NCI-H2107 treated with DMSO at 0.1 percent for 48 hours (cell line): Measurements from ENCODE around the gene SCP2.
"Not testable (repeated sequence)": the region's sequence is repeated elsewhere in the genome, so short reads cannot be mapped to it uniquely, and the experiment has no call there.

Experiments
- DNase-seq: peaks from one replicate; lab custom pipeline; 2025; ENCODE audit not compliant: unreplicated experiment; lab: John Stamatoyannopoulos, UW

SCP2 gene

GRCh38 chr1:52916241-52916975 is 10.7 kb upstream of the SCP2 start:
- no peak for DNase-seq

GRCh38 chr1:52917156-52917555 is 9.9 kb upstream of the SCP2 start:
- DNase-seq, result no peak

- no peak for DNase-seq
These were observed 9.5 kb upstream of the SCP2 start for GRCh38 chr1:52917581-52917980.

GRCh38 chr1:52918201-52918600 is 8.9 kb upstream of the SCP2 start:
- DNase-seq, result no peak

- DNase-seq, result no peak
These were observed 7.9 kb upstream of the SCP2 start for GRCh38 chr1:52919051-52919722.

GRCh38 chr1:52919723-52920483 is 7.2 kb upstream of the SCP2 start:
- DNase-seq, result no peak

GRCh38 chr1:52920791-52921291 is 6.2 kb upstream of the SCP2 start:
- no peak for DNase-seq

GRCh38 chr1:52925571-52926005 is 1.5 kb upstream of the SCP2 start:
- DNase-seq, result no peak

GRCh38 chr1:52926864-52927211 is 238 bp upstream of the SCP2 start:
- DNase-seq, result no peak

GRCh38 chr1:52928015-52928404 is 934 bp downstream of the SCP2 start:
- peak; percentile 25 for DNase-seq

- DNase-seq, result no peak
These were observed 1.9 kb downstream of the SCP2 start for GRCh38 chr1:52929019-52929418.

GRCh38 chr1:52937433-52938182 is 10.5 kb downstream of the SCP2 start:
- no peak for DNase-seq

- no peak for DNase-seq
These were observed 11.0 kb downstream of the SCP2 start for GRCh38 chr1:52938183-52938451.

GRCh38 chr1:52943876-52944416 is 16.9 kb downstream of the SCP2 start:
- DNase-seq, result no peak

GRCh38 chr1:52944566-52944965 is 17.5 kb downstream of the SCP2 start:
- DNase-seq, result no peak

GRCh38 chr1:52947490-52947889 is 20.4 kb downstream of the SCP2 start:
- no peak for DNase-seq

GRCh38 chr1:52949602-52950001 is 22.5 kb downstream of the SCP2 start:
- DNase-seq, result not testable (repeated sequence)

- no peak for DNase-seq
These were observed 25.0 kb downstream of the SCP2 start for GRCh38 chr1:52952112-52952511.

- peak; percentile 3 for DNase-seq
These were observed 28.3 kb downstream of the SCP2 start for GRCh38 chr1:52955129-52955970.

GRCh38 chr1:52963101-52963500 is 36.0 kb downstream of the SCP2 start:
- no peak for DNase-seq
